Mesenchymal stem cell (in vitro differentiated cells and primary cell): ENCODE results near the gene FLT3.
A peak's percentile ranks its signal among the peaks of the same experiment; 100 is the strongest.

Experiments used
- DNase-seq: peaks from one replicate; pipeline ENCODE4 v3.0.0-alpha.2; 2013
- H2AFZ ChIP-seq: one replicate; pipeline ENCODE4 v1.6.1; 2013; ENCODE audit warnings: low read depth, mild to moderate bottlenecking, control low read depth, inconsistent platforms, low read length, moderate library complexity
- H2AK5ac ChIP-seq: 2 replicates; pipeline ENCODE4 v1.6.1; 2013; ENCODE audit warnings: low read length, moderate library complexity, mild to moderate bottlenecking, inconsistent platforms; ENCODE audit not compliant: severe bottlenecking
- H2BK120ac ChIP-seq: one replicate; pipeline ENCODE4 v1.6.1; 2013; ENCODE audit warnings: low read depth, mild to moderate bottlenecking, inconsistent platforms, low read length, moderate library complexity
- H2BK12ac ChIP-seq, 2 experiments: one replicate each; pipeline ENCODE4 v1.6.1; 2013; ENCODE audit warnings: inconsistent platforms in 2 of 2, low read length in 2 of 2, mild to moderate bottlenecking in 2 of 2, moderate library complexity in 2 of 2, control low read depth in 1 of 2
- H2BK15ac ChIP-seq: one replicate; pipeline ENCODE4 v1.6.1; 2013; ENCODE audit warnings: mild to moderate bottlenecking, low read depth, inconsistent platforms; ENCODE audit not compliant: poor library complexity, severe bottlenecking
- H2BK5ac ChIP-seq: 2 replicates; pipeline ENCODE4 v1.6.1; 2013; ENCODE audit warnings: low read depth, mild to moderate bottlenecking, low read length, control low read depth, inconsistent platforms; ENCODE audit not compliant: poor library complexity, severe bottlenecking
- H3K14ac ChIP-seq, 2 experiments: one replicate each; pipeline ENCODE4 v1.6.1; 2013; ENCODE audit warnings: inconsistent platforms in 2 of 2, low read length in 2 of 2, control low read depth in 1 of 2, mild to moderate bottlenecking in 1 of 2, moderate library complexity in 1 of 2
- H3K18ac ChIP-seq, 2 experiments: one replicate each; pipeline ENCODE4 v1.6.1; 2013; ENCODE audit warnings: inconsistent platforms in 2 of 2, low read length in 2 of 2, control low read depth in 1 of 2, low read depth in 1 of 2, mild to moderate bottlenecking in 1 of 2
- H3K23ac ChIP-seq, 2 experiments: one replicate each; pipeline ENCODE4 v1.6.1; 2013; ENCODE audit warnings: inconsistent platforms in 2 of 2, low read length in 2 of 2, mild to moderate bottlenecking in 2 of 2, moderate library complexity in 2 of 2, control low read depth in 1 of 2
- H3K27ac ChIP-seq: 2 replicates; pipeline ENCODE4 v1.5.1; 2013; ENCODE audit warnings: mild to moderate bottlenecking, moderate library complexity, low read length, control low read depth, inconsistent platforms; ENCODE audit not compliant: poor library complexity, severe bottlenecking
- H3K27me3 ChIP-seq, 2 experiments: 2 replicates each; pipeline versions ENCODE4 v1.6.1 to v1.7.0; 2013; ENCODE audit warnings: low read length in 2 of 2, mild to moderate bottlenecking in 2 of 2, moderate library complexity in 2 of 2, control low read depth in 1 of 2, inconsistent platforms in 1 of 2; ENCODE audit not compliant: control insufficient read depth in 1 of 2, insufficient read depth in 1 of 2
- H3K36me3 ChIP-seq, 2 experiments: 2 replicates each; pipeline versions ENCODE4 v1.6.1 to v1.7.0; 2013; ENCODE audit warnings: low read length in 2 of 2, control low read depth in 1 of 2, inconsistent platforms in 1 of 2, low read depth in 1 of 2, mild to moderate bottlenecking in 1 of 2; ENCODE audit not compliant: insufficient read depth in 2 of 2, control insufficient read depth in 1 of 2
- H3K4ac ChIP-seq, 2 experiments: one replicate each; pipeline ENCODE4 v1.6.1; 2013; ENCODE audit warnings: inconsistent platforms in 2 of 2, low read length in 2 of 2, mild to moderate bottlenecking in 2 of 2, moderate library complexity in 2 of 2, control low read depth in 1 of 2, low read depth in 1 of 2
- H3K4me1 ChIP-seq: 2 replicates; pipeline ENCODE4 v1.6.1; 2013; ENCODE audit warnings: low read depth, low read length, control low read depth; ENCODE audit not compliant: control insufficient read depth, insufficient read depth
- H3K4me2 ChIP-seq: 2 replicates; pipeline ENCODE4 v1.6.1; 2013; ENCODE audit warnings: low read length, mild to moderate bottlenecking, inconsistent platforms; ENCODE audit not compliant: poor library complexity, severe bottlenecking
- H3K4me3 ChIP-seq, 2 experiments: 2 replicates each; pipeline versions ENCODE4 v1.5.1 to v1.7.0; 2013; ENCODE audit warnings: low read length in 2 of 2, mild to moderate bottlenecking in 2 of 2, control low read depth in 1 of 2, low read depth in 1 of 2; ENCODE audit not compliant: insufficient read depth in 1 of 2
- H3K79me1 ChIP-seq: replicated peaks from 2 replicates; pipeline ENCODE4 v1.6.1; 2013; ENCODE audit warnings: mild to moderate bottlenecking, control low read depth, low read length, inconsistent platforms; ENCODE audit not compliant: poor library complexity, severe bottlenecking
- H3K9ac ChIP-seq: 2 replicates; pipeline ENCODE4 v1.7.0; 2013; ENCODE audit warnings: mild to moderate bottlenecking, low read length, moderate library complexity
- H3K9me3 ChIP-seq: 2 replicates; pipeline ENCODE4 v1.7.0; 2013; ENCODE audit warnings: mild to moderate bottlenecking, low read length; ENCODE audit not compliant: control insufficient read depth
- H4K8ac ChIP-seq: one replicate; pipeline ENCODE4 v1.6.1; 2013; ENCODE audit warnings: inconsistent platforms, mild to moderate bottlenecking, low read length, moderate library complexity
- H4K91ac ChIP-seq: one replicate; pipeline ENCODE4 v1.6.1; 2013; ENCODE audit warnings: mild to moderate bottlenecking, low read length, inconsistent platforms
- whole genome bisulfite sequencing: methylation state at CpG from one replicate; pipeline ENCODE4 v1.1.7; 2013; ENCODE audit warnings: mixed read lengths; 5-methylcytosine and 5-hydroxymethylcytosine counted together

FLT3 gene

DNA sequence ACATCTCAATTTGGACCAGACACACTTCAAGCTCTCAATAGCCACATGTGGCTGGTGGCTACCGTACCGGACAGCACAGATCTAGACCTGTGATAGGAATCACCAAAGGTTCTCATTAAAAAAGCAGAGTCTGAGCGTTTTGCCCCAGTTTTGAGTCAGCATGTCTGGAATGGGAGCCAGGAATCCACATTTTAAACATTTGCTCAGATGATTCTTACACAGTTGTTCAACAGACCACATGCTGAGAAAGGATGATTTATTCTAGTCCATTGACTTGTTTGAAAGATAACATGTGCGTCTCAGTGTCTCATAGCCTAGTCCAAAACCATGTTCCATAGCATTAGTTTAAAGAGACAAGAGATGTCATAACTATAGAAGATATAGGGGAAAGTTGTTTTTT lies 53.4 kb downstream of the FLT3 start:
- WGBS = 19% methylated on average over 3 of the region's 4 CpGs

DNA sequence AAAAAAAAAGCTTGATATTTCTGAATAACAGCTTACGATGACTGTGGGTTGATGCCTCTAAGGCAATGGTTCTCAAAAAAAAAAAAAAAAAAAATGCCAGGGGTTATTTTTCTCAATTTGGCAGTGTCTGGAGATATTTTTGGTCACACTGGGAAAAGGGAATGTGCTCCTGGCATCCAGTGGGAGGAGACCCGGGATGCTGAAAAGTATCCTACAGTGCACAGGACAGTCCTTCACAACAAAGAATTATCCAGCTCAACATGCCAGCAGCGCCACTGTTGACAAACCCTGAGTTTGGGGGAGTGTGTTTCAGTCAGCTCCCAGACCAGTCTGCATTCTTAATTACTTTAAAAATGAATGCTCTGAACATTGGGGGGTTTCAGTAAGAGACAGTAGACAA lies 54.5 kb downstream of the FLT3 start:
- H2BK5ac ChIP-seq = no peak overlapping the region
- H3K4ac ChIP-seq = no peak overlapping the region
- H3K4me3 ChIP-seq = no peak overlapping the region
- no peak overlapping the region for H3K9ac ChIP-seq
- no peak for DNase-seq
- no peak overlapping the region for H3K23ac ChIP-seq
- no peak overlapping the region for H3K14ac ChIP-seq
- no peak overlapping the region for H3K18ac ChIP-seq
- H2BK120ac ChIP-seq = no peak overlapping the region
- no peaks in the 10 kb centered on the region for H3K9me3 ChIP-seq
- H3K4me2 ChIP-seq = no peak overlapping the region
- H2AFZ ChIP-seq = no peak overlapping the region
- no peak overlapping the region for H2AK5ac ChIP-seq
- no peaks in the 10 kb centered on the region for H3K36me3 ChIP-seq
- 98% methylated on average over 2 of the region's 3 CpGs for WGBS
- no peak overlapping the region for H4K8ac ChIP-seq
- no peak overlapping the region for H3K27ac ChIP-seq
- H3K4me1 ChIP-seq = peaks cover 7% of the 10 kb centered on the region
- H4K91ac ChIP-seq = no peak overlapping the region
- no peak overlapping the region for H2BK15ac ChIP-seq
- H3K27me3 ChIP-seq = peaks cover 0 to 22% of the 10 kb centered on the region in 2 experiments
- peak overlapping the region in 1 of 2 experiments; percentile 54 for H2BK12ac ChIP-seq
- H3K79me1 ChIP-seq = no peaks in the 10 kb centered on the region

More for the DNA sequence above, 53.4 kb downstream of the FLT3 start:
- H3K4me2 ChIP-seq = no peak overlapping the region
- no peak overlapping the region for H2BK12ac ChIP-seq
- H3K36me3 ChIP-seq = no peaks in the 10 kb centered on the region
- DNase-seq = peak; percentile 83
- H3K23ac ChIP-seq = no peak overlapping the region
- no peak overlapping the region for H3K4ac ChIP-seq
- no peak overlapping the region for H2AK5ac ChIP-seq
- no peak overlapping the region for H4K8ac ChIP-seq
- no peak overlapping the region for H3K4me3 ChIP-seq
- no peak overlapping the region for H2BK15ac ChIP-seq
- no peak overlapping the region for H3K18ac ChIP-seq
- peak overlapping the region; percentile 56 for H3K27ac ChIP-seq
- no peak overlapping the region for H3K14ac ChIP-seq
- H3K4me1 ChIP-seq = peaks cover 7% of the 10 kb centered on the region
- H3K9me3 ChIP-seq = no peaks in the 10 kb centered on the region
- H3K27me3 ChIP-seq = peaks cover 0 to 22% of the 10 kb centered on the region in 2 experiments
- no peaks in the 10 kb centered on the region for H3K79me1 ChIP-seq
- H3K9ac ChIP-seq = no peak overlapping the region
- H2AFZ ChIP-seq = no peak overlapping the region
- no peak overlapping the region for H2BK5ac ChIP-seq
- H2BK120ac ChIP-seq = no peak overlapping the region
- no peak overlapping the region for H4K91ac ChIP-seq

DNA sequence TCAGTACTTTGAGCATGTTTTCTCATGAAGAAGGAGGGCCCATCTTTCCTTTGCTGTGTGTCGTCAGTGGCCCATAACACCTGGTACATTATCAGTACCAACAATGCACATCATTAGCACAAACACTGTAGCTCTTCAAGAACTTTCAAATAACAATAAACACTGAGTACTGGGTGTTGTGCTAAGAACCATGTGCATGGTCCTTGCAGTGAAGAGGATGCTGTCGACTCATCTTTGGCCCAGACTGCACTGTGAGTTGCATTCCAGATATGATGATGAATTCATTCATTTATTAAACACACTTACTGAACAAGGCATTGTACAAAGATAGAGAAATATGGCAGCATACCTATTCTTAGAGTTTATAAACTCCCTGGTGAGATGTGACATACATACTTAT lies 55.8 kb downstream of the FLT3 start:
- DNase-seq = no peak
- Histone ChIP-seq H3K4ac (no peak overlapping the region), H2BK12ac (no peak overlapping the region), H3K27ac (no peak overlapping the region), H3K23ac (no peak overlapping the region), H3K18ac (no peak overlapping the region), H2AFZ (no peak overlapping the region), H2BK120ac (no peak overlapping the region), H2BK5ac (no peak overlapping the region), H3K4me2 (no peak overlapping the region), H3K14ac (no peak overlapping the region), H3K9me3 (no peaks in the 10 kb centered on the region), H3K9ac (no peak overlapping the region), H4K8ac (no peak overlapping the region), H3K36me3 (no peaks in the 10 kb centered on the region), H3K4me1 (peaks cover 7% of the 10 kb centered on the region), H3K27me3 (peaks cover 0 to 27% of the 10 kb centered on the region in 2 experiments), H2AK5ac (no peak overlapping the region), H4K91ac (no peak overlapping the region), H3K4me3 (no peak overlapping the region), H2BK15ac (no peak overlapping the region), H3K79me1 (no peaks in the 10 kb centered on the region)
- WGBS = 80% methylated on average over 1 of the region's 2 CpGs

DNA sequence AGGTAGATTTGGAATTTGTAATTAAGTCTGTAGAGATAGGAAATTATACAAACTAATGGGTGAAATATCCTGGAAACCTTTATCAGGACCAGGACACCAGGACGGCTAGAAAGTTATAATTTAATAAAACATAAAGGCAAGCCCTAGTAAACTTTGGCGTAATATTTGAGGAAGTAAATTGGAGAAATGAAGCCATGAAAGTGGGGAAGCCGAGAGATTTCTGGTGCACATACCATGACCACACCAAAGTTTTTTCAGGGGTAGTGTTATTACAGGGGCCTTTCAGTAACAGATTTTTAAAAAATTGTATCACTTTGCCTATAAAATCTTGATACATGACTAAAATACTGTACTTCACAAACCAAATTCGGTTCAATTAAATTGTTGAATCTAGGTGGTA lies 57.2 kb downstream of the FLT3 start:
- Histone ChIP-seq H3K4me3 (no peak overlapping the region), H3K27ac (no peak overlapping the region), H3K36me3 (no peaks in the 10 kb centered on the region), H2AK5ac (no peak overlapping the region), H4K8ac (no peak overlapping the region), H4K91ac (no peak overlapping the region), H3K4me2 (no peak overlapping the region), H3K4me1 (peaks cover 7% of the 10 kb centered on the region), H2AFZ (no peak overlapping the region), H3K23ac (no peak overlapping the region), H3K18ac (no peak overlapping the region), H3K9me3 (no peaks in the 10 kb centered on the region), H2BK12ac (no peak overlapping the region), H2BK15ac (no peak overlapping the region), H2BK120ac (no peak overlapping the region), H3K79me1 (no peaks in the 10 kb centered on the region), H3K27me3 (peaks cover 0 to 15% of the 10 kb centered on the region in 2 experiments), H2BK5ac (no peak overlapping the region), H3K4ac (no peak overlapping the region), H3K14ac (no peak overlapping the region), H3K9ac (no peak overlapping the region)
- WGBS = 100% methylated on average over 2 of the region's 4 CpGs
- DNase-seq = no peak
